Body of pancreas (tissue), 4 donors: ENCODE data around the gene SUN5. TPM values are rescaled to one million over a fixed set of nuclear protein-coding genes. Genes with fewer than 3 reads are reported as not detected.

Experiments used
- ATAC-seq: fragments of 150-250 bp; one replicate; pipeline ENCODE4 v1.9.1; 2016
- DNase-seq, 4 donors: peaks; one replicate each; pipeline ENCODE4 v3.0.0-alpha.2; 2019
- H3K27ac ChIP-seq, 4 donors: fragments of 200-600 bp; sonication (generic); 1 replicate in 3 of 4; 2 replicates in 1 of 4; pipeline versions ENCODE4 v1.5.1 to v1.6.1; 2016 to 2019; ENCODE audit warnings: mild to moderate bottlenecking in 1 of 4, mixed read lengths in 1 of 4, moderate library complexity in 1 of 4
- H3K27me3 ChIP-seq, 2 donors: fragments of 200-600 bp; sonication (generic); one replicate each; pipeline ENCODE4 v1.6.0; 2016; ENCODE audit warnings: mild to moderate bottlenecking in 1 of 2
- H3K36me3 ChIP-seq, 2 donors: fragments of 200-600 bp; sonication (generic); replicated peaks in 1 of 2; 2 replicates each; pipeline ENCODE4 v1.5.1; 2016; ENCODE audit warnings: low read depth in 2 of 2; ENCODE audit not compliant: insufficient read depth in 1 of 2
- H3K4me1 ChIP-seq: fragments of 200-600 bp; sonication (generic); one replicate; pipeline ENCODE4 v1.6.0; 2016
- H3K4me3 ChIP-seq, 2 donors: fragments of 200-600 bp; sonication (generic); 1 replicate in 1 of 2; 2 replicates in 1 of 2; pipeline ENCODE4 v1.5.1; 2016 to 2019
- H3K9me3 ChIP-seq, 3 donors: fragments of 200-600 bp; sonication (generic); 1 replicate in 2 of 3; 2 replicates in 1 of 3; pipeline ENCODE4 v1.5.1; 2016
- POLR2A ChIP-seq, 3 donors: fragments of 450-650 bp; IDR thresholded peaks; one replicate each; pipeline ENCODE4 v1.6.1; 2016; ENCODE audit warnings: antibody characterized with exemption in 3 of 3, mild to moderate bottlenecking in 2 of 3
- WGBS, 2 donors: methylation state at CpG; one replicate each; pipeline ENCODE4 v1.1.5; 2017; 5-methylcytosine and 5-hydroxymethylcytosine counted together
- intact Hi-C: fragments of 100-400 bp; cut with DNase I; formaldehyde crosslinking; loops from one replicate; pipeline ENCODE4 v1.15.1; 2023
- total RNA-seq, 2 donors: library from RNA; depleted of rRNA; stranded (reverse); fragments of >200 nt; gene quantifications; one replicate each; pipeline ENCODE4 v1.1.0, GENCODE V29; 2016
- TF ChIP-seq, protein P1 (sequence below), 7 experiments: fragments of 450-650 bp in 4 of 7; fragments of 200-600 bp in 3 of 7; sonication (generic) in 3 of 7; IDR thresholded peaks; one replicate each; pipeline ENCODE4 v1.5.1; 2016 to 2019; ENCODE audit warnings: antibody characterized with exemption in 7 of 7

The SUN5 gene
- total RNA-seq, 2 donors from 2014 or later, result not detected

DNA sequence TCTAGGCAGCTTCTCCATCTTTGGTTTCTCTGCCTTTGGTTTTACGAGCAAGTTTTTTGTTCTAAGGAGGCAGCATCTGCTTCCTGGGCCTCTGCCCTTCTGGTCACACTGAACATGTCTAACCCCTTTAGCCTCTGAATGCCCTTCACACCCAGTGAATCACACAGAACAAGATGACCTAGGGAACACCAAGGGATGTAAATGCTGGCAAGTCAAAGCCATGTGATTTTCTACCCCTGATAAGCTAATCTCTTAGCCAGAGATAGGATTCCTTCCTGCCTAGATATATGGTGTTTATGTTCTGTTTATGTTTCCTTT lies 20.0 kb upstream of the SUN5 start:
- 59 to 78% methylated on average over 1 of the region's 1 CpG for WGBS, 2 donors
- H3K36me3 ChIP-seq, result no peaks in the 10 kb centered on the region
- no peaks in the 10 kb centered on the region for H3K9me3 ChIP-seq
- H3K4me1 ChIP-seq, result no peaks in the 10 kb centered on the region
- no peak overlapping the region for H3K27ac ChIP-seq
- intact Hi-C loops, result no loop called here
- ATAC-seq (no peak), DNase-seq (no peak)
- H3K4me3 ChIP-seq, result no peak overlapping the region
- no peaks in the 10 kb centered on the region for H3K27me3 ChIP-seq
- TF ChIP-seq POLR2A (IDR thresholded peaks at IDR 0.05), result no peak
- TF ChIP-seq, protein P1, sequence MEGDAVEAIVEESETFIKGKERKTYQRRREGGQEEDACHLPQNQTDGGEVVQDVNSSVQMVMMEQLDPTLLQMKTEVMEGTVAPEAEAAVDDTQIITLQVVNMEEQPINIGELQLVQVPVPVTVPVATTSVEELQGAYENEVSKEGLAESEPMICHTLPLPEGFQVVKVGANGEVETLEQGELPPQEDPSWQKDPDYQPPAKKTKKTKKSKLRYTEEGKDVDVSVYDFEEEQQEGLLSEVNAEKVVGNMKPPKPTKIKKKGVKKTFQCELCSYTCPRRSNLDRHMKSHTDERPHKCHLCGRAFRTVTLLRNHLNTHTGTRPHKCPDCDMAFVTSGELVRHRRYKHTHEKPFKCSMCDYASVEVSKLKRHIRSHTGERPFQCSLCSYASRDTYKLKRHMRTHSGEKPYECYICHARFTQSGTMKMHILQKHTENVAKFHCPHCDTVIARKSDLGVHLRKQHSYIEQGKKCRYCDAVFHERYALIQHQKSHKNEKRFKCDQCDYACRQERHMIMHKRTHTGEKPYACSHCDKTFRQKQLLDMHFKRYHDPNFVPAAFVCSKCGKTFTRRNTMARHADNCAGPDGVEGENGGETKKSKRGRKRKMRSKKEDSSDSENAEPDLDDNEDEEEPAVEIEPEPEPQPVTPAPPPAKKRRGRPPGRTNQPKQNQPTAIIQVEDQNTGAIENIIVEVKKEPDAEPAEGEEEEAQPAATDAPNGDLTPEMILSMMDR (IDR thresholded peaks at IDR 0.05), result no peak

DNA sequence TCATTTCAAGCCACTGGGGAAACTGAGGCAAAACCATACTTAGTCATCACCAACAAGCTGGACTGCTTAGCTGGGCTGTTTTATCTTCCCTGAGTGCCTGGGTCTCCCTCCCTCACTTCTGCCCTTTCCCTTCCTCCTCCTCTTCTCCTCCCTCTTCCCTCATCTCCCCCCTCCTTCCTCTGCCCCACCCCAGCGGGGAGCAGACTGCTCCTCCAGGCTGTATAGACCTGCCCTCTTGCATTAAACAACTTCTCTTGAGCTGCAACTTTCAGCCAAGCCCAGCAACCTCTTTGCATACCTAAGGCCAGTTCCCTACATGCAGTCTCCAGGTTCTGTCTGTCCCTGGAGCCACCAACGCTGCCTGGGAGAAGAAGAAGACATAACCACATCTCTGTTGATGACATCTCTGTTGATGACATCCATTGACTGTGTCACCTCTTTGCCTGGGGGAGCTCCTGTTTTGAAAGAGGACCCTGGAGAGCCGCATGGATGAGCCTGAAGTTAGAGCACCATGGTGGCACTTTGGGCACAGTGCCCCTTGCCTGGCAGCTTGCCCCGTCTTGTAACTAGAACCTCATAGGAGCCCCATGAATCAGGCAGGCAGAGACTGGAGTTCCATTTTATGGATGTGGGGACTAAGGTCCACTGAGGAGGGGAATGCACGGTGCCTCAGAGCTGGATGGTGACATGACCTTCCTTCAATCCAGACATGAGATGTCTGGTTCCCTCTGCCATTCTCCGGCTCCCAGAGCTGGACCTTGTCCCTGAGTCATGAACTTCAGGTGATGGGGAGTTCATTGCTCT lies 19.4 kb upstream of the SUN5 start:
- Histone ChIP-seq H3K4me1 (no peaks in the 10 kb centered on the region), H3K27me3 (no peaks in the 10 kb centered on the region), H3K36me3 (no peaks in the 10 kb centered on the region), H3K27ac (no peak overlapping the region), H3K9me3 (no peaks in the 10 kb centered on the region), H3K4me3 (no peak overlapping the region)
- intact Hi-C loops, result no loop called here
- TF ChIP-seq, protein P1 (IDR thresholded peaks at IDR 0.05), result no peak
- TF ChIP-seq POLR2A (IDR thresholded peaks at IDR 0.05), result no peak
- ATAC-seq (no peak), DNase-seq (no peak)
- WGBS, 2 donors, result 49 to 63% methylated on average over 5 to 6 of the region's 6 CpGs

DNA sequence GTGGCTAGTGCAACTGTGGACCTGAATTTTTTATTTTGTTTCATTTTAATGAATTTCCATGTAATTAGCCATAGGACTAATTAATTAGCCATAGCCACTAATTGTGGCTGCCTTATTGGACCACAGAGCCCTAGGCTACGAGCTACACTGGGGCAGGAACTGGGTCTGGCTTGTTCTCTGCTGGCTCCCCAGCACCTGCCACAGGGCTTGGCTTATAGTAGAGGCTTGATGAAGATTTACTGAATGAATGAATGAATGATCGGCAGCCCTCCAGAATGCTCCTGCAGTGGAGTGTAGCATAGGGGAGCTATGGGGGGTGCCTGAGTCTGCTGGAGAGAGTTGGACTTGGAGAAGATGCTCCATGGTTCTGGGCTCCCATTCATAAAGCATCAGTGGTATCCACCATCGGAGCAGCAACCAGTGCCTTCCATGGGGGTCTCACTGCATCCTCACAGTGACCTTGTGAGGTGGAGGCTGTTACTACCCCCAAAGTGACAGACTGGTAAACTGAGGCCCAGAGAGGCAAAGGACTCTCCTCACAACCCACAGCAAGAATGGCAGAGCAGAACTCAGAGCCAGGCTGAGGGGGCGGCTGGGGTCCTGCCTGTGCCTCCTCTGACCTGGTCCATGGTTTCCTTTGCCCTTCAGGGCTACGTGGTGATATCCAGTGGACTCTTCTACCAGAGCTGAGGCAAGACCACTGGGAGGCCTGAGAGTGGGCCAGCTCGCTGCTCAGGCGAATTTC lies 18.6 kb upstream of the SUN5 start:
- DNase-seq (no peak), ATAC-seq (no peak)
- H3K27ac ChIP-seq, result no peak overlapping the region
- 70 to 72% methylated on average over 5 to 7 of the region's 7 CpGs for WGBS, 2 donors
- H3K4me3 ChIP-seq, result no peak overlapping the region
- no peak for TF ChIP-seq POLR2A (IDR thresholded peaks at IDR 0.05)
- intact Hi-C loops, result no loop called here
- H3K9me3 ChIP-seq, result no peaks in the 10 kb centered on the region
- no peaks in the 10 kb centered on the region for H3K36me3 ChIP-seq
- H3K4me1 ChIP-seq, result no peaks in the 10 kb centered on the region
- H3K27me3 ChIP-seq, result no peaks in the 10 kb centered on the region

DNA sequence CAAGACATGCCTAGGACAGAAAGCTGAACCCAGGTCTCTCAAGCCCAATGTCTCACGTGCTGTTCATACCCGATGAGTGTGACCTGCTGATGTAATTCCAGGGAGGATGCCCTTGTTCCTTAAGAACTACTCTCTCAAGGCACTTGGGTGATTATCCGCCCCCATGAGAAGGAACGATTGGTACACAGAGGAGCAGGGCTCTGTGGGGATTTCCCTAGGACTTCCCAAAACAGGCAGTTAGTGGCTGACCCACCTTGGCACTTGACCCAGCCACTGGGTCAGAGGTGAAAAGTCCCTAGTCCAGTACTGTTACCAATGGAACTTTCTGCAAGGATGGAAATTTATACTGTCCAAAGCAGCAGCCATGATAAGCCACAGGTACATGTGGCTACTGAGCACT lies 18.1 kb upstream of the SUN5 start:
- no peak overlapping the region for H3K27ac ChIP-seq
- ATAC-seq, result no peak
- intact Hi-C loops, result no loop called here

DNA sequence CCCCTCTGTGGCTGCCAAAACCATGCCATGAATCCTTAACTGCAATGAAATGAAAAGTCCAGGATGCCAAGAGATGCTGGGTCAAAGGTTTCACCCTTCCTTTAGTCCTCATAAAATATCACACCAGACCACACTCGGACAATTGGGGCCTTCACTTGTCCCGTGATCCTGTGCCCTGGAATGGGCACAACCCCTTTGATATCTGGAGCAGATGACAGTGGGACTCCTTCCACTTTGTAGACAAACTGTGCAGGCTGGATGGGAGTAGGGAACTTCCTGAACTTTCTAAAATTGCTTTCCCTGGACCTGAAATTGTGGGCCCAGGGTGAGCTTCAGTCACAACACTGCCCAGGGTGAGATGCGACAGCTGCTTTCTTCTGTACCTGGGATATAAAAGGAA lies 17.6 kb upstream of the SUN5 start:
- ATAC-seq (no peak), DNase-seq (no peak)
- no peak overlapping the region for H3K27ac ChIP-seq
- no peaks in the 10 kb centered on the region for H3K4me1 ChIP-seq
- H3K36me3 ChIP-seq, result no peaks in the 10 kb centered on the region
- intact Hi-C loops, result no loop called here
- no peaks in the 10 kb centered on the region for H3K27me3 ChIP-seq
- TF ChIP-seq POLR2A (IDR thresholded peaks at IDR 0.05), result no peak
- TF ChIP-seq, protein P1 (IDR thresholded peaks at IDR 0.05), result no peak
- H3K9me3 ChIP-seq, result no peaks in the 10 kb centered on the region
- H3K4me3 ChIP-seq, result no peak overlapping the region
- WGBS, 2 donors, result 45 to 55% methylated on average over 3 of the region's 3 CpGs

More for the DNA sequence above, 18.1 kb upstream of the SUN5 start:
- Histone ChIP-seq H3K4me1 (no peaks in the 10 kb centered on the region), H3K36me3 (no peaks in the 10 kb centered on the region), H3K27me3 (no peaks in the 10 kb centered on the region), H3K4me3 (no peak overlapping the region), H3K9me3 (no peaks in the 10 kb centered on the region)
- WGBS, 2 donors, result 41 to 60% methylated on average over 4 of the region's 4 CpGs
- no peak for DNase-seq
- TF ChIP-seq POLR2A (IDR thresholded peaks at IDR 0.05), result no peak
- TF ChIP-seq, protein P1 (IDR thresholded peaks at IDR 0.05), result no peak
